ENCODE measurements around the gene TXNDC15.

DNA sequence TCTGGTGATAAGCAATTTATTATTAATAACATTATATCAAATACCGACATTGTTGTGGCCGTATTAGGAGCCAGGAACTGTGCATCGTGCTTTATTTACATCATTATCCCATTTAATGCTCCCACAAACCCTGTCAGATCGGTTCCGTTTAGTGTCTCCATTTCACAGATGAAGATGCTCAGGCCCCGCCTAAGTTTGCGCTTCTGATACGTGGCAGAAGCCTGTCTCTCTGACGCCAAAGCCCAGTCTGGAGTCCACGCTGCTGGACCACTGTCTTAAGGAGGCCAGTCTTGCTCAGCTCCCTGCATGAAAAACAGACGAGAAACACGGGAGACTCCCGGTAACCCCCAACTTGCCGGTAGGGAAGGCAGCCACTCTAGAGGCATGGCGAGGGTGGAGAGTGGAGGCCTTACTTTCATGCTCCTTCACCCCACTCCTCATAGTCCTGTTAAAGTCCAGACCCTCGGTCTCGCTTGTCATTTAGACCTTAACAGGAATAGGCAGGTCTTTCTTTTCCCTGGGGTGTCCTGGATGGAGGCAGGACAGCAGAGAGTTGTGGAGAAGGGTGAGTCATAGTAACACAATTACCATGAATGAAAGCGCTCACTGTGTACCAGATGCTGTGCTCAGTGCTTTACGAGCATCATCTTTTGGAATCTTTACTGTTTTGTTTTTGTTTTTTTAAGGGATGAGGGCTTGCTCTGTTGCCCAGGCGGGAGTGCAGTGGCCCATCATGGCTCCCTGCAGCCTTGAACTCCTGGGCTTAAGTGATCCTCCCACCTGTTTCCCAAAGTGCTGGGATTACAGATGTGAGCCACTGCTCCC is 872 bp downstream of the TXNDC15 start:
- TF ChIP-seq ZNF384 (IDR thresholded peaks at IDR 0.05): no peak
- TF ChIP-seq ELF4 (IDR thresholded peaks at IDR 0.05): no peak
- TF ChIP-seq TARDBP (IDR thresholded peaks at IDR 0.05): no peak
